ENCODE results near the gene CD163L1.

- TF ChIP-seq POLR2A (IDR thresholded peaks at IDR 0.05; ENCODE audit: extremely low read depth, insufficient read length) (no peak), MYC (IDR thresholded peaks at IDR 0.05; ENCODE audit: low read depth, low read length) (no peak)
- TF ChIP-seq, protein P1, sequence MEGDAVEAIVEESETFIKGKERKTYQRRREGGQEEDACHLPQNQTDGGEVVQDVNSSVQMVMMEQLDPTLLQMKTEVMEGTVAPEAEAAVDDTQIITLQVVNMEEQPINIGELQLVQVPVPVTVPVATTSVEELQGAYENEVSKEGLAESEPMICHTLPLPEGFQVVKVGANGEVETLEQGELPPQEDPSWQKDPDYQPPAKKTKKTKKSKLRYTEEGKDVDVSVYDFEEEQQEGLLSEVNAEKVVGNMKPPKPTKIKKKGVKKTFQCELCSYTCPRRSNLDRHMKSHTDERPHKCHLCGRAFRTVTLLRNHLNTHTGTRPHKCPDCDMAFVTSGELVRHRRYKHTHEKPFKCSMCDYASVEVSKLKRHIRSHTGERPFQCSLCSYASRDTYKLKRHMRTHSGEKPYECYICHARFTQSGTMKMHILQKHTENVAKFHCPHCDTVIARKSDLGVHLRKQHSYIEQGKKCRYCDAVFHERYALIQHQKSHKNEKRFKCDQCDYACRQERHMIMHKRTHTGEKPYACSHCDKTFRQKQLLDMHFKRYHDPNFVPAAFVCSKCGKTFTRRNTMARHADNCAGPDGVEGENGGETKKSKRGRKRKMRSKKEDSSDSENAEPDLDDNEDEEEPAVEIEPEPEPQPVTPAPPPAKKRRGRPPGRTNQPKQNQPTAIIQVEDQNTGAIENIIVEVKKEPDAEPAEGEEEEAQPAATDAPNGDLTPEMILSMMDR (IDR thresholded peaks at IDR 0.05; ENCODE audit: low read depth, low read length), result no peak
- TF ChIP-seq, protein P2, sequence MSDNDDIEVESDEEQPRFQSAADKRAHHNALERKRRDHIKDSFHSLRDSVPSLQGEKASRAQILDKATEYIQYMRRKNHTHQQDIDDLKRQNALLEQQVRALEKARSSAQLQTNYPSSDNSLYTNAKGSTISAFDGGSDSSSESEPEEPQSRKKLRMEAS (IDR thresholded peaks at IDR 0.05; ENCODE audit: low read depth, low read length), result no peak
These were observed 97.3 kb downstream of the CD163L1 start for GRCh38 chr12:7346551-7347225.
